SU-DHL-6 (cell line): ENCODE results near the gene DFFB.

Source experiments
- H2AFZ ChIP-seq: fragments of 200-600 bp; sonication (generic); 2 replicates; pipeline ENCODE4 v1.6.1; 2014; ENCODE audit warnings: low read depth, mild to moderate bottlenecking, moderate library complexity, mixed read lengths, antibody characterized with exemption, low read length; ENCODE audit not compliant: severe bottlenecking
- H3F3A ChIP-seq: fragments of 200-600 bp; shearing (Covaris generic); 2 replicates; pipeline ENCODE4 v1.6.0; 2016; ENCODE audit warnings: antibody characterized with exemption, mild to moderate bottlenecking; ENCODE audit not compliant: insufficient read depth
- H3K27ac ChIP-seq: fragments of 200-600 bp; sonication (generic); 2 replicates; pipeline ENCODE4 v1.5.1; 2016; ENCODE audit warnings: low read depth, mild to moderate bottlenecking, low read length, moderate library complexity, mixed read lengths
- H3K27me3 ChIP-seq: fragments of 200-600 bp; sonication (generic), shearing (Covaris generic); 2 replicates; pipeline ENCODE4 v1.6.0; 2014; ENCODE audit warnings: mild to moderate bottlenecking, low read length
- H3K36me3 ChIP-seq: fragments of 200-600 bp; sonication (generic); 2 replicates; pipeline ENCODE4 v1.6.1; 2014; ENCODE audit warnings: mild to moderate bottlenecking, low read length, mixed read lengths
- H3K4me2 ChIP-seq: fragments of 300-600, 200-600 bp; shearing (Covaris generic), sonication (generic); 2 replicates; pipeline ENCODE4 v1.6.0; 2014; ENCODE audit warnings: low read length, low read depth, mild to moderate bottlenecking; ENCODE audit not compliant: poor library complexity, severe bottlenecking
- H3K4me3 ChIP-seq: fragments of 200-600 bp; sonication (generic); 2 replicates; pipeline ENCODE4 v1.5.1; 2014; ENCODE audit warnings: antibody characterized with exemption, low read length, mild to moderate bottlenecking, mixed read lengths; ENCODE audit not compliant: insufficient read depth, poor library complexity, severe bottlenecking
- H3K79me2 ChIP-seq: fragments of 200-600 bp; sonication (generic); 2 replicates; pipeline ENCODE4 v1.6.1; 2014; ENCODE audit warnings: mild to moderate bottlenecking, low read length, moderate library complexity; ENCODE audit not compliant: insufficient read depth
- H3K9ac ChIP-seq: fragments of 200-600 bp; sonication (generic); 2 replicates; pipeline ENCODE4 v1.7.0; 2014; ENCODE audit warnings: mild to moderate bottlenecking, low read length
- H3K9me2 ChIP-seq: fragments of 200-600 bp; sonication (generic); replicated peaks from 2 replicates; pipeline ENCODE4 v1.6.1; 2014; ENCODE audit warnings: low read length; ENCODE audit not compliant: insufficient read depth
- H3K9me3 ChIP-seq: fragments of 200-600 bp; sonication (generic); 2 replicates; pipeline ENCODE4 v1.6.1; 2014; ENCODE audit warnings: low read length, mixed read lengths; ENCODE audit not compliant: insufficient read depth
- H4K20me1 ChIP-seq: fragments of 200-600 bp; sonication (generic); 2 replicates; pipeline ENCODE4 v1.6.1; 2014; ENCODE audit warnings: low read depth, mild to moderate bottlenecking, antibody characterized with exemption, low read length, moderate library complexity, mixed read lengths
- EZH2phosphoT487 ChIP-seq: fragments of 200-600 bp; sonication (generic), shearing (Covaris generic); conservative IDR thresholded peaks from 2 replicates; pipeline ENCODE4 v1.6.1; 2018; ENCODE audit warnings: mild to moderate bottlenecking, antibody characterized with exemption, low read length, moderate library complexity, mixed read lengths
- TF ChIP-seq, protein P1 (sequence below): fragments of 200-600 bp; sonication (generic); IDR thresholded peaks from one replicate; pipeline ENCODE4 v1.5.1; 2017; ENCODE audit warnings: antibody characterized with exemption, mild to moderate bottlenecking, low read length, moderate library complexity; ENCODE audit not compliant: insufficient read depth, poor library complexity, severe bottlenecking

The DFFB gene

DNA sequence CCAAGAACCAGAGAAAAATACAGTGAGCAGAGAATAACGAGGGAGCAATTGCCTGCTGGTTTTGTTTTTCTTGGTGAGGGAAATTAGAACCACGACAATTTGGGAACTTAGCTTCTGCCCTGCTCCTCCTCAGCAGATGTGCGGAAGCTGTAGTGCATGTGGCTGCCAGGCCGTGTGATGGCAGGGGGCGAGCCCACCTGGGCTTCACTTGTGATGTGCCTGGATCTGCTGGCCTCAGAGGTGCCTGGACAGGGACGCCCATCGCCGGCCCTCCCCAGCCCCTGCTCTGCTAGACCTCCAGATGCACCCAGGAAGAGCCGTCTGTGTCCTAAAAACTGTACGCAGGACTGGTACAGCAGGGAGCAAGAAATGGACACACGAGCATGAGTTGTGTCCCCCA, 71.3 kb downstream of the DFFB start:
- no peaks in the 10 kb centered on the region for H3K36me3 ChIP-seq
- no peak overlapping the region for H3K4me3 ChIP-seq
- TF ChIP-seq EZH2phosphoT487 = no peak
- TF ChIP-seq, protein P1, sequence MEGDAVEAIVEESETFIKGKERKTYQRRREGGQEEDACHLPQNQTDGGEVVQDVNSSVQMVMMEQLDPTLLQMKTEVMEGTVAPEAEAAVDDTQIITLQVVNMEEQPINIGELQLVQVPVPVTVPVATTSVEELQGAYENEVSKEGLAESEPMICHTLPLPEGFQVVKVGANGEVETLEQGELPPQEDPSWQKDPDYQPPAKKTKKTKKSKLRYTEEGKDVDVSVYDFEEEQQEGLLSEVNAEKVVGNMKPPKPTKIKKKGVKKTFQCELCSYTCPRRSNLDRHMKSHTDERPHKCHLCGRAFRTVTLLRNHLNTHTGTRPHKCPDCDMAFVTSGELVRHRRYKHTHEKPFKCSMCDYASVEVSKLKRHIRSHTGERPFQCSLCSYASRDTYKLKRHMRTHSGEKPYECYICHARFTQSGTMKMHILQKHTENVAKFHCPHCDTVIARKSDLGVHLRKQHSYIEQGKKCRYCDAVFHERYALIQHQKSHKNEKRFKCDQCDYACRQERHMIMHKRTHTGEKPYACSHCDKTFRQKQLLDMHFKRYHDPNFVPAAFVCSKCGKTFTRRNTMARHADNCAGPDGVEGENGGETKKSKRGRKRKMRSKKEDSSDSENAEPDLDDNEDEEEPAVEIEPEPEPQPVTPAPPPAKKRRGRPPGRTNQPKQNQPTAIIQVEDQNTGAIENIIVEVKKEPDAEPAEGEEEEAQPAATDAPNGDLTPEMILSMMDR = no peak
- H3K9ac ChIP-seq = no peak overlapping the region
- no peaks in the 10 kb centered on the region for H4K20me1 ChIP-seq
- H3K27me3 ChIP-seq = no peaks in the 10 kb centered on the region
- no peaks in the 10 kb centered on the region for H3K9me3 ChIP-seq
- H3K9me2 ChIP-seq = no peaks in the 10 kb centered on the region
- no peak overlapping the region for H3K27ac ChIP-seq
- H3F3A ChIP-seq = peaks cover 8% of the 10 kb centered on the region; the same call in 1 of the 2 replicates
- H3K4me2 ChIP-seq = no peak overlapping the region
- H2AFZ ChIP-seq = no peak overlapping the region
- H3K79me2 ChIP-seq = no peaks in the 10 kb centered on the region

DNA sequence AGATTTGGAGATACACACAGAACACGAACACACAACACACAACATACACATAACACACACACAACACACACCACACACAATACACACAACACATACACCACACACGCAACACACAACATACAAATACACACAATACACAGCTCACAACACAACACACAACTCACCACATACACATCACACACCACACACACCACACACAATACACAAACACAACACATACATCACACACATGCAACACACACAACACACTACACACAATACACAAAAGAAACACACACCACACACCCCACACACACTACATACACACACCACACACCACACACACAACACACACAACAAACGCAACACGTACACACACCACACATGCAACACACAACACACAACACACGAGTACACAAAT, 71.8 kb downstream of the DFFB start:
- no peak overlapping the region for H3K9ac ChIP-seq
- peaks cover 8% of the 10 kb centered on the region; the same call in 1 of the 2 replicates for H3F3A ChIP-seq
- no peaks in the 10 kb centered on the region for H3K79me2 ChIP-seq
- H3K36me3 ChIP-seq = no peaks in the 10 kb centered on the region
- H3K27ac ChIP-seq = no peak overlapping the region
- H3K4me3 ChIP-seq = no peak overlapping the region
- TF ChIP-seq, protein P1 = no peak
- no peak for TF ChIP-seq EZH2phosphoT487
- no peaks in the 10 kb centered on the region for H3K9me3 ChIP-seq
- H3K4me2 ChIP-seq = no peak overlapping the region
- no peaks in the 10 kb centered on the region for H3K27me3 ChIP-seq
- H3K9me2 ChIP-seq = no peaks in the 10 kb centered on the region
- H2AFZ ChIP-seq = no peak overlapping the region
- no peaks in the 10 kb centered on the region for H4K20me1 ChIP-seq

DNA sequence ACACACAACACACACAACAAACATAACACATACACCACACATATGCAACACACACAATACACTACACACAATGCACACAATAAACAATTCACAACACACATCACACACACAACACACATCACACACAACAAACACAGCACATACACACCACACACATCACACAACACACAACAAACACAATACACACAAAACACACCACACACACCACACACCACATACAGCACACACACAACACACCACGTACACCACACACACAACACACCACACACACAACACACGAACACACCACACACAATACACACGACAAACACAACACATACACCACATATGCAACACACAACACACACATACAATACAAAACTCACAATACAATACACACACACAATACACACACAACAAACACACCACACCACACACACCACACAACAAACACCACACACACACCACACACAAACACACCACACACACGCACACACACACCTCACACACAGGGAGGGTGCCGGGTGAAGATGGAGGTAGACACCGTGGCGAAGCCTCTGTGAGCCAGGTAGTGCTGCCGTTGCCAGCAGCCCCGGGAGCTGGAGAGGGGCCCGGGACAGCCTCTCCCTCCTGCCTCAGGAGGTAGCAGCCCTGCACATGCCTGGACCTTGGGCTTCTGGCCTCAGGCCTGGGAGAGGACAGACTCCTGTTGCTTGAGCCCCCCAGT, 73.2 kb downstream of the DFFB start:
- TF ChIP-seq, protein P1 = no peak
- no peak for TF ChIP-seq EZH2phosphoT487
- Histone ChIP-seq H3F3A (peaks cover 8% of the 10 kb centered on the region; the same call in 1 of the 2 replicates), H2AFZ (no peak overlapping the region), H3K36me3 (no peaks in the 10 kb centered on the region), H3K27me3 (no peaks in the 10 kb centered on the region), H4K20me1 (no peaks in the 10 kb centered on the region), H3K9ac (no peak overlapping the region), H3K4me3 (no peak overlapping the region), H3K27ac (no peak overlapping the region), H3K79me2 (no peaks in the 10 kb centered on the region), H3K9me3 (no peaks in the 10 kb centered on the region), H3K9me2 (no peaks in the 10 kb centered on the region), H3K4me2 (no peak overlapping the region)
